HG03060 (cell line): ENCODE data around the gene TNFRSF18.

ENCODE experiments used
- ATAC-seq: cut with Tn5 transposase; IDR thresholded peaks from one replicate; pipeline ENCODE4 v1.9.1; 2021; ENCODE audit warnings: low read depth, moderate number of reproducible peaks; ENCODE audit not compliant: unreplicated experiment

Gene TNFRSF18

DNA sequence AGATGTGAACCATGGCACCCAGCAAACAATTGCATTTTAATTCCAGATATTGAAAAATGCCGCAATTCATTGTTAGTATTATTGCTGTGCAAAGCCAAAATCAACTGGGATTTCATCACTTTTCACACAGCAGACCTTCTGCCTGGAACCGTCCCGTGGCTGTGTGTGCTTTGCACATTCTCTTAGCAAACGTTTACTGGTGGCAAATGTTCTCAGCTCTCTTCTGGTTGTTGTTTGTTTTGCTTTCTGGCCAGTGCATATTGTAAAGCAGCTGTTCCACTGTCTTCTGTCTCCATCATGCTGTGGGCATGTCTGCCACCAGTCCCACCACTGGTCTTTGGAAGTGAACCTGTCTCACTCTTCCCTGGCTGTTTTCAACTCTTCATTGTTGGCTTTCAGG, 52.5 kb downstream of the TNFRSF18 start:
- ATAC-seq, result no peak
